T-helper 17 cell (primary cell): ENCODE measurements around the gene CTBP2. TPM values are rescaled to one million over a fixed set of nuclear protein-coding genes. Genes with fewer than 3 reads are reported as not detected.

Experiments
- ATAC-seq: fragments of 150-1000 bp; cut with Tn5 transposase; 2 replicates; pipeline ENCODE4 v1.10.0; 2021; ENCODE audit warnings: mild to moderate bottlenecking, moderate library complexity
- DNase-seq, 3 donors: peaks; one replicate each; pipeline versions ENCODE4 v3.0.0 to v3.0.0-alpha.2; 2020 to 2021
- H3K9me3 ChIP-seq: one replicate; pipeline ENCODE4 v1.7.0; 2013; ENCODE audit warnings: low read length, mild to moderate bottlenecking; ENCODE audit not compliant: control insufficient read depth, poor library complexity, severe bottlenecking
- H3K27ac Mint-ChIP-seq: one replicate; pipeline ENCODE4 v1.8.0; 2022; ENCODE audit warnings: mild to moderate bottlenecking, moderate library complexity, mixed read lengths
- H3K27me3 Mint-ChIP-seq: one replicate; pipeline ENCODE4 v1.8.0; 2022; ENCODE audit warnings: mixed read lengths
- H3K36me3 Mint-ChIP-seq: one replicate; pipeline ENCODE4 v1.8.0; 2022; ENCODE audit warnings: low read depth, mixed read lengths
- H3K4me1 Mint-ChIP-seq: one replicate; pipeline ENCODE4 v1.8.0; 2022; ENCODE audit warnings: mild to moderate bottlenecking, mixed read lengths
- H3K4me3 Mint-ChIP-seq: one replicate; pipeline ENCODE4 v1.8.0; 2022; ENCODE audit warnings: mild to moderate bottlenecking, moderate library complexity, mixed read lengths
- total RNA-seq, 4 donors: library from RNA in 2 of 4; stranded (reverse) in 2 of 4; gene quantifications; one replicate each; pipeline ENCODE4 v1.2.3 and lab custom pipeline; 2022 to 2026

Gene CTBP2
- total RNA-seq, 2 donors from 2014 or later, result 1.3 to 1.5 TPM

DNA sequence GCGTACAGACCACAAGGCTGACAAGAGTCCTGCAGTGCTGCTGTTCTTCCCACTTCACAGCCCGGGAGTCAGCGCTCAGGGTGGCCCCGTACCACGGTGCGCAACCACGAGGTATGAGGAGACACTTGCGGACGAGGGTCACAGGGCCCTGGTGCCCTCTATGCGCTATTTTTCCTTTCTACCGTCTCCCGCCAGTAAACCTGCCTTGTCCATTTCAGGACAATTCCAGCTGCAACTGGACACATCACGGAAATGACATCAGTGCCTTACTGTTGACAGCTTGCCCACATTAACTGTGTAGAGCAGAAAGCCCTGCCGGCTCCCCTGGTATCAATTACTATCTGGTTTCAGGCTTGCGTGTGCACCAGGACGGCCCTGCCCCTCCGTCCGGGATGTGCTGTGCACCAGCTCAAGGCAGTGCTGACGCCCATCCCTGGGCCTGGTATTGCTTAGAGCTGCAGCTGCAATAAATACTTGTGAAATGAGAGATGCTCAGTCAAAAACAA lies 153.4 kb downstream of the CTBP2 start:
- DNase-seq, result no peak
- H3K36me3 Mint-ChIP-seq, result no peaks in the 10 kb centered on the region

DNA sequence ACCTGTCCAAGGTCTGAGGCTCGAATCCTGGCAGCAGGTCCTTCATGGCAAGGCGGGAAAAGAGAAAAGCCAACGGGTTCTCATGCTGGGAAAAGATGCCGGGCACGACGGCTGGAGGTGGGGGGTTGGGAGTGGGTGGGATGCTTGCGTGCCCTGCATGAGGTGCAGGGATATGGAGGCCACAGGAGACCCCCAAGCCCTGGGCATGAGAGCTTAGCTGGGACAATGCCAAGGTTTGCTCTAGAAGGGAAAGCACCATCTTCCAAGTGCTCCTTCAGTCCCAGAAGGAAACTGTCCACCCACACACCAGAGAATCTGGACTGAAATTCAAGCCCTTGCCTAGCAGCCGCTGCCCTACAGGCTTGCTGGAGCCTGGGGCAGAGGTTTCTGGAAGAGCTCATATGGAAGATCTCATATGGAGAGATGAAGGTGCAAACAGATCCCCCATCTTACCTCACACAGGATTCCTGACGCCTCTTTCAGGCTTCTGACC lies 154.1 kb downstream of the CTBP2 start:
- Mint-ChIP-seq H3K4me1 (no peaks in the 10 kb centered on the region), H3K27me3 (peaks cover 39% of the 10 kb centered on the region), H3K36me3 (no peaks in the 10 kb centered on the region), H3K27ac (no peak overlapping the region), H3K4me3 (no peak overlapping the region)
- ATAC-seq (no peak), DNase-seq (no peak)
- no peaks in the 10 kb centered on the region for H3K9me3 ChIP-seq

More for the DNA sequence above, 153.4 kb downstream of the CTBP2 start:
- H3K9me3 ChIP-seq, result no peaks in the 10 kb centered on the region
- H3K4me1 Mint-ChIP-seq, result no peaks in the 10 kb centered on the region
- no peak overlapping the region for H3K4me3 Mint-ChIP-seq
- no peak overlapping the region for H3K27ac Mint-ChIP-seq
- H3K27me3 Mint-ChIP-seq, result peaks cover 39% of the 10 kb centered on the region
- ATAC-seq, result no peak

DNA sequence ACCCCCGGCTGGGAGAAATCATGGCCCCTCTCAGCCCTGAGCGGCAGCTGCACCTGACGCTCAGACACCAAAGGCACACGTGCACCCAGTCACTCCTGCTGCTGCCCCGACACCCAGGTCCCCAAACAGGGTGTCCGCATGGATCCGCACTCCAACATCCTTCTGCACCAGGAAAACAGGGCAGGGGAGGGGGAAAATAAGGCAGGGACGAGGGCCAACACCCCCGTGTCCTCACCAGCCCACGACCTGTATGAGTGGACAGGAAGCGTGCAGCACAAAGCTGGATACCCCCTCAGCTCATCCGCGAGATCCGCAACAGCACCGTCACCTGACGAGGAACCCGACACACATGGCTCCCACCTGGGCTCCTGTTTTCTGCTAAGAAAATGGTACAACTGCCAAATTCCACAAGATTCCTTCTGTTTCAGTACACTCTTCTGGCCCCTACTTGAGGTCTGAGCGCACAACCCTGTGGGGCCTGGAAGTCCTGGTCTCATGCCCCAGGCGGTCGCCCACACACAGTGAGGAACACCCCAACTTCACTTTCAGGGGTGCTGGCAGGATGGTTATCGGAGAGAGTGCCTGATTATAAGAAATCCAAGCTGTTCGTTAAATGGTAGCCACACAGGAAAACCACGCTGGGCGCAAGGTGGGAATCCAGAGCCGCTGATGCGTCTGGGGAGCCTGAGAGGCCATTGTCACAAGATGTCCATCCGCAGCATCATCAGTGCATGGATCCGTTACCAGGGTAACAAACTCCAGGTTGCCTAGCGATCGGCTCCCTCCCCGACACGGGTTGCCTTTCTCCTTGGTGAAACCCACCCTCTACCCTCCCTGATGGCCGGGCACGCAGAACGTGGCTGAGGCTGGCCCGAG lies 154.8 kb downstream of the CTBP2 start:
- H3K4me1 Mint-ChIP-seq, result no peaks in the 10 kb centered on the region
- no peak for ATAC-seq
- no peaks in the 10 kb centered on the region for H3K36me3 Mint-ChIP-seq
- no peak for DNase-seq
- no peaks in the 10 kb centered on the region for H3K9me3 ChIP-seq
- H3K27me3 Mint-ChIP-seq, result peaks cover 37% of the 10 kb centered on the region
- no peak overlapping the region for H3K4me3 Mint-ChIP-seq
- H3K27ac Mint-ChIP-seq, result no peak overlapping the region

DNA sequence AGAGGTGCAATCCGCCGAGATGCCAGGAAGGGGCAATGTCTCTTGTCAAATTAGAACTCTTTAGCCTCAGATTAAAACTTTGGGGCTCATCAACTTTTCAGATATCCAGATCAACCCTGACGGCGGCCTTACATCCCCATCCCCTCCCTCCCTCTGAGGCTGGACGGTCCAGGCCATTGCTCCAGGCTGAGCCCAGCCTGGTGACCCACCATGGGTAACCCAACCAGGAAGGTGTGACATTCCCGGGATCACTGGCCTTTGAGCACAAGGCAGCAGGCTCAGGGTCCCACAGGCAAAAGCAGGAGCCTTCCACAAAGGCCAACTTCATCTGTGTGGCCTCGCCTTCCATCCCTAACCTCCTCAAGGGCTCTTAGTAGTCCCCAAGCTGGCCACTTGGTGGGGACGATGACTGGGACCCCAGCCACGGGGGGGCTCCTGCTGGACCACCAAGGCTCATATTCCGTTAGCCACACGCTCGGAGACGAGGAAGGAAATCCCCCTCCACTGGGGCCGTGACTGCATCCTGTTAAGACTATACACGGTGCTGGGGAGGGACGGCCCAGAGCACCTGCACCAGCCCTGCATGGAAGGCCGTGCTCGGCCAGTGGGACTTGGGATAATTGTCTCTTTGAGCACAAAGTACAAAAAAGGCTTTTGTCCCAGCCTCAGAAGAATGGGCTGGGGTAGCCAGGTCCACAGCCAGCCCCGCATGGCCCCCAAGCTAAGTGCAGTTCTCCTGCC lies 155.6 kb downstream of the CTBP2 start:
- no peaks in the 10 kb centered on the region for H3K4me1 Mint-ChIP-seq
- ATAC-seq (no peak), DNase-seq (no peak)
- H3K4me3 Mint-ChIP-seq, result no peak overlapping the region
- peaks cover 32% of the 10 kb centered on the region for H3K27me3 Mint-ChIP-seq
- no peaks in the 10 kb centered on the region for H3K36me3 Mint-ChIP-seq
- H3K9me3 ChIP-seq, result no peaks in the 10 kb centered on the region
- no peak overlapping the region for H3K27ac Mint-ChIP-seq

- no peak for DNase-seq
- ATAC-seq, result no peak
- no peaks in the 10 kb centered on the region for H3K9me3 ChIP-seq
- Mint-ChIP-seq H3K27ac (no peak overlapping the region), H3K4me3 (no peak overlapping the region), H3K36me3 (no peaks in the 10 kb centered on the region), H3K4me1 (no peaks in the 10 kb centered on the region), H3K27me3 (peaks cover 27% of the 10 kb centered on the region)
Observed at GRCh38 chr10:125003901-125004467, 156.4 kb downstream of the CTBP2 start.

GRCh38 chr10:125003146-125003900 lies 157.0 kb downstream of the CTBP2 start:
- ATAC-seq (no peak), DNase-seq (no peak)
- no peaks in the 10 kb centered on the region for H3K9me3 ChIP-seq
- peaks cover 20% of the 10 kb centered on the region for H3K27me3 Mint-ChIP-seq
- no peak overlapping the region for H3K27ac Mint-ChIP-seq
- no peak overlapping the region for H3K4me3 Mint-ChIP-seq
- no peaks in the 10 kb centered on the region for H3K4me1 Mint-ChIP-seq
- H3K36me3 Mint-ChIP-seq, result no peaks in the 10 kb centered on the region

DNA sequence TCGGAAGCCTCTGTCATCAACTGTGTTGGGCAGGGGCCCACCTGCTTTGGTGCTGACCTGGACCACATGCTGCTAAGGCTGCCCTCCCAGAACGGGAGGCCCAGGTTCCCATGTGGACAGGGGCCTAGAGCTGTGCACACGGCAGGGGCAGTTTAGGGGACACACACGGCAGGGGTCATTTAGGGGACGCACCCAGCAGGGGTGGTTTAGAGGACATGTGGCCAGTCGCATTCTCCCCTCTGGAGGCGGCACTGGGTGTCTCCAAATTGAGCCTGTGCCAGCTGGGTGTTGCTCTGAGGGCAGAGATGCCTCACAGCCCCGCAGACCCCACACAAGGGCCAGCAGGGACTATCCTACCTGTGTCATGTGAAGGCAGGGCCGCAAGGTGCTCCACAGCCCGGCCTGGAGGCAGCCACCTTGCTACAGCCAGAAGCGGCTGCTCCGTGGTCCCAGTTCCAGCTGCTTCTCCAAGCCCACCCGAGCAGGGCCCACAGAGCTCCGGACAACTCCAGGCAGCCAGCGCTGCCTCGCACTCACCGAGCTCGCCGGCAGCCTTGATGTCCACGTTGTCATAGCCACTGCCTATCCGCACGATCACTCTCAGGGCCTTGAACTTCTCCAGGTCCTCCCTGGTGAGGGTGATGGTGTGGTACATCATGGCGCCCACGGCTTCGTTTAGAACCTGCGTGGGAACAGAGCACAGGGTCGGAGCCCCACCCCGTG lies 157.8 kb downstream of the CTBP2 start:
- Mint-ChIP-seq H3K27ac (no peak overlapping the region), H3K36me3 (no peaks in the 10 kb centered on the region), H3K4me3 (no peak overlapping the region), H3K4me1 (no peaks in the 10 kb centered on the region), H3K27me3 (peaks cover 19% of the 10 kb centered on the region)
- ATAC-seq (no peak), DNase-seq (no peak)
- H3K9me3 ChIP-seq, result no peaks in the 10 kb centered on the region

DNA sequence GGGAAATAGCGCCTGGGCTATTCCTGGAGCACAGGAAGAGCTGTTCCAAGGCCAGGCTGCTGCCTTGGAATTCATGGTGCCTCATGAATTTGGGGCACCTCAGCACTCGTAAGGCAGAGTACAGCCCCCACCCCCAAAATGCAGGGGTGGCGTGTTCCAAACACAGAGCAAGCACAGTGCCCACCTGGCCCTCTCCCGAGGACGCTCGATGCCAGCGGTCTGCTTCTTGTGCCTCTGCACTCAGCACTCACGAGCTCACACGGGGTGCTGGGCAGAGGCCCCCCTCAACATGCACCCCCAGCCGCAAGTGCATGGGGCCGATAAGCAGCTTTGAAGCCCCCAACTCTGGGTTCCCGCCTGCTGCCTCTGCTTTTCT lies 158.3 kb downstream of the CTBP2 start:
- Mint-ChIP-seq H3K36me3 (no peaks in the 10 kb centered on the region), H3K4me3 (no peak overlapping the region), H3K27ac (no peak overlapping the region), H3K4me1 (no peaks in the 10 kb centered on the region), H3K27me3 (peaks cover 16% of the 10 kb centered on the region)
- H3K9me3 ChIP-seq, result no peaks in the 10 kb centered on the region
- ATAC-seq (no peak), DNase-seq (no peak)

- no peak overlapping the region for H3K27ac Mint-ChIP-seq
- H3K9me3 ChIP-seq, result no peaks in the 10 kb centered on the region
- ATAC-seq (no peak), DNase-seq (no peak)
- H3K36me3 Mint-ChIP-seq, result no peaks in the 10 kb centered on the region
- H3K4me3 Mint-ChIP-seq, result no peak overlapping the region
- peaks cover 14% of the 10 kb centered on the region for H3K27me3 Mint-ChIP-seq
- H3K4me1 Mint-ChIP-seq, result no peaks in the 10 kb centered on the region
Observed at GRCh38 chr10:125001313-125002046, 158.9 kb downstream of the CTBP2 start.

GRCh38 chr10:125000366-125001312 lies 159.7 kb downstream of the CTBP2 start:
- Mint-ChIP-seq H3K4me1 (no peaks in the 10 kb centered on the region), H3K27me3 (peaks cover 14% of the 10 kb centered on the region), H3K27ac (no peak overlapping the region), H3K36me3 (no peaks in the 10 kb centered on the region), H3K4me3 (no peak overlapping the region)
- no peak for ATAC-seq
- DNase-seq, result no peak
- no peaks in the 10 kb centered on the region for H3K9me3 ChIP-seq
